ENCODE results near the gene PLPP3.

- TF ChIP-seq CTCF (IDR thresholded peaks at IDR 0.05) = no peak
- no peak for TF ChIP-seq POLR2A (IDR thresholded peaks at IDR 0.05)
- TF ChIP-seq POLR2AphosphoS5 (IDR thresholded peaks at IDR 0.05) = no peak
Observed at GRCh38 chr1:56468518-56468917, 110.8 kb downstream of the PLPP3 start.

Measured in prostate gland (tissue), 2 donors.